HG03135 (cell line): ENCODE measurements around the gene TBC1D5.
"Not testable (repeated sequence)": the region's sequence is repeated elsewhere in the genome, so short reads cannot be mapped to it uniquely, and the experiment has no call there.

Experiments used
- ATAC-seq: cut with Tn5 transposase; IDR thresholded peaks from one replicate; pipeline ENCODE4 v1.9.1; 2021; ENCODE audit warnings: mild to moderate bottlenecking, moderate library complexity; ENCODE audit not compliant: unreplicated experiment

Gene TBC1D5

GRCh38 chr3:17553080-17553479 lies 189.4 kb downstream of the TBC1D5 start:
- no peak for ATAC-seq

- no peak for ATAC-seq
Measured at GRCh38 chr3:17552351-17552750, 190.1 kb downstream of the TBC1D5 start.

GRCh38 chr3:17551895-17552294 lies 190.5 kb downstream of the TBC1D5 start:
- no peak for ATAC-seq

- ATAC-seq: no peak
Measured at GRCh38 chr3:17551333-17551732, 191.1 kb downstream of the TBC1D5 start.

- no peak for ATAC-seq
Measured at GRCh38 chr3:17550624-17551023, 191.8 kb downstream of the TBC1D5 start.

GRCh38 chr3:17546500-17547255 lies 195.8 kb downstream of the TBC1D5 start:
- ATAC-seq: no peak

- ATAC-seq: no peak
Measured at GRCh38 chr3:17544632-17545031, 197.8 kb downstream of the TBC1D5 start.

- no peak for ATAC-seq
Measured at GRCh38 chr3:17542591-17542990, 199.8 kb downstream of the TBC1D5 start.

GRCh38 chr3:17539436-17539835 lies 203.0 kb downstream of the TBC1D5 start:
- no peak for ATAC-seq

- ATAC-seq: no peak
Measured at GRCh38 chr3:17535274-17535673, 207.2 kb downstream of the TBC1D5 start.

- not testable (repeated sequence) for ATAC-seq
Measured at GRCh38 chr3:17532446-17532845, 210.0 kb downstream of the TBC1D5 start.

- no peak for ATAC-seq
Measured at GRCh38 chr3:17529677-17530076, 212.8 kb downstream of the TBC1D5 start.

- no peak for ATAC-seq
Measured at GRCh38 chr3:17518189-17519059, 224.0 kb downstream of the TBC1D5 start.

- ATAC-seq: no peak
Measured at GRCh38 chr3:17515445-17516234, 226.8 kb downstream of the TBC1D5 start.

GRCh38 chr3:17514597-17514996 lies 227.8 kb downstream of the TBC1D5 start:
- ATAC-seq: no peak

- ATAC-seq: no peak
Measured at GRCh38 chr3:17510265-17510664, 232.2 kb downstream of the TBC1D5 start.

GRCh38 chr3:17508180-17508752 lies 234.2 kb downstream of the TBC1D5 start:
- ATAC-seq: no peak

- ATAC-seq: no peak
Measured at GRCh38 chr3:17507480-17507879, 235.0 kb downstream of the TBC1D5 start.

GRCh38 chr3:17505856-17506255 lies 236.6 kb downstream of the TBC1D5 start:
- ATAC-seq: no peak

- no peak for ATAC-seq
Measured at GRCh38 chr3:17501745-17502144, 240.7 kb downstream of the TBC1D5 start.

GRCh38 chr3:17500618-17501017 lies 241.8 kb downstream of the TBC1D5 start:
- no peak for ATAC-seq
